ENCODE results near the gene ZMYND15. TPM values are rescaled to one million over a fixed set of nuclear protein-coding genes. Genes with fewer than 3 reads are reported as not detected.

ZMYND15 gene
- total and polyA plus RNA-seq, 2 of the 13 experiments (the other 11 are each of a cell fraction or from before 2014, with no cell fraction given): 0.24 to 2.7 TPM

- no peak for TF ChIP-seq KIAA2018 (CRISPR knock-in tag; IDR thresholded peaks at IDR 0.05; ENCODE audit: borderline replicate concordance)
- TF ChIP-seq KLF13 (CRISPR knock-in tag; IDR thresholded peaks at IDR 0.05): no peak
- peak in 1 of 2 experiments; percentile 11; a peak in 1 of 4 replicates for TF ChIP-seq REST (IDR thresholded peaks at IDR 0.05; ENCODE audit: borderline replicate concordance in 1 of 2, low read depth in 1 of 2, low read length in 2 of 2)
- no peak for TF ChIP-seq ZNF737 (CRISPR knock-in tag; IDR thresholded peaks at IDR 0.05; ENCODE audit: borderline replicate concordance)
- TF ChIP-seq KLF11 (CRISPR knock-in tag; IDR thresholded peaks at IDR 0.05): no peak
- TF ChIP-seq TCF7 (IDR thresholded peaks at IDR 0.05; ENCODE audit: low read depth): peak; percentile 75
- no peak; the same call in 1 of the 2 replicates for TF ChIP-seq ZC3H13 (CRISPR knock-in tag; IDR thresholded peaks at IDR 0.05)
- TF ChIP-seq ARNT (IDR thresholded peaks at IDR 0.05): no peak
- TF ChIP-seq MAFG (CRISPR knock-in tag; IDR thresholded peaks at IDR 0.05): no peak
- TF ChIP-seq ZBTB3 (CRISPR knock-in tag; IDR thresholded peaks at IDR 0.05; ENCODE audit: borderline replicate concordance, low read depth): peak; percentile 88; the same call in 1 of the 2 replicates
- TF ChIP-seq ZNF768 (CRISPR knock-in tag; IDR thresholded peaks at IDR 0.05): no peak
- TF ChIP-seq ZBTB10 (CRISPR knock-in tag; IDR thresholded peaks at IDR 0.05; ENCODE audit: borderline replicate concordance): no peak
- TF ChIP-seq LCORL (IDR thresholded peaks at IDR 0.05): no peak; the same call in 1 of the 2 replicates
- peak; percentile 93 for TF ChIP-seq LCORL (CRISPR knock-in tag; IDR thresholded peaks at IDR 0.05)
- peak; percentile 99 for TF ChIP-seq ETV5 (CRISPR knock-in tag; IDR thresholded peaks at IDR 0.05; ENCODE audit: borderline replicate concordance)
Measured at GRCh38 chr17:4759776-4760236, 20.2 kb downstream of the ZMYND15 start (continued).
